Thoracic aorta (tissue), 2 donors: ENCODE data around the gene YEATS2. TPM values are rescaled to one million over a fixed set of nuclear protein-coding genes. Genes with fewer than 3 reads are reported as not detected.

Experiments
- ATAC-seq: fragments of 150-250 bp; one replicate; pipeline ENCODE4 v1.8.0; 2017; ENCODE audit warnings: low read depth; ENCODE audit not compliant: insufficient number of reproducible peaks, low FRiP score
- DNase-seq: peaks from one replicate; pipeline ENCODE4 v3.0.0-alpha.2; 2020; ENCODE audit warnings: low spot score
- H3K27ac ChIP-seq, 2 donors: fragments of 200-600 bp; sonication (generic); 1 replicate in 1 of 2; 2 replicates in 1 of 2; pipeline ENCODE4 v1.5.1; 2016; ENCODE audit warnings: mild to moderate bottlenecking in 2 of 2, moderate library complexity in 2 of 2
- H3K27me3 ChIP-seq: fragments of 200-600 bp; sonication (generic); replicated peaks from 2 replicates; pipeline ENCODE4 v1.6.0; 2016; ENCODE audit warnings: mild to moderate bottlenecking; ENCODE audit not compliant: insufficient read depth
- H3K36me3 ChIP-seq: fragments of 200-600 bp; sonication (generic); one replicate; pipeline ENCODE4 v1.5.1; 2016
- H3K4me1 ChIP-seq, 2 donors: fragments of 200-600 bp; sonication (generic); 1 replicate in 1 of 2; 2 replicates in 1 of 2; pipeline versions ENCODE4 v1.5.1 to v1.6.0; 2016; ENCODE audit warnings: low read depth in 2 of 2, mild to moderate bottlenecking in 1 of 2; ENCODE audit not compliant: control insufficient read depth in 1 of 2
- H3K4me3 ChIP-seq: fragments of 200-600 bp; sonication (generic); 2 replicates; pipeline ENCODE4 v1.5.1; 2016; ENCODE audit warnings: mild to moderate bottlenecking
- H3K9me3 ChIP-seq: fragments of 200-600 bp; sonication (generic); 2 replicates; pipeline ENCODE4 v1.5.1; 2016
- total RNA-seq, 2 donors: library from RNA; depleted of rRNA; stranded (reverse); fragments of >200 nt; gene quantifications; one replicate each; pipeline versions ENCODE4 v1.1.0 to v1.2.3, GENCODE V29; 2016
- TF ChIP-seq, protein P1 (sequence below): fragments of 200-600 bp; sonication (generic); IDR thresholded peaks from one replicate; pipeline ENCODE4 v1.5.1; 2019; ENCODE audit warnings: antibody characterized with exemption

The YEATS2 gene
- total RNA-seq, 2 donors from 2014 or later = 25.3 to 34.2 TPM

- TF ChIP-seq, protein P1, sequence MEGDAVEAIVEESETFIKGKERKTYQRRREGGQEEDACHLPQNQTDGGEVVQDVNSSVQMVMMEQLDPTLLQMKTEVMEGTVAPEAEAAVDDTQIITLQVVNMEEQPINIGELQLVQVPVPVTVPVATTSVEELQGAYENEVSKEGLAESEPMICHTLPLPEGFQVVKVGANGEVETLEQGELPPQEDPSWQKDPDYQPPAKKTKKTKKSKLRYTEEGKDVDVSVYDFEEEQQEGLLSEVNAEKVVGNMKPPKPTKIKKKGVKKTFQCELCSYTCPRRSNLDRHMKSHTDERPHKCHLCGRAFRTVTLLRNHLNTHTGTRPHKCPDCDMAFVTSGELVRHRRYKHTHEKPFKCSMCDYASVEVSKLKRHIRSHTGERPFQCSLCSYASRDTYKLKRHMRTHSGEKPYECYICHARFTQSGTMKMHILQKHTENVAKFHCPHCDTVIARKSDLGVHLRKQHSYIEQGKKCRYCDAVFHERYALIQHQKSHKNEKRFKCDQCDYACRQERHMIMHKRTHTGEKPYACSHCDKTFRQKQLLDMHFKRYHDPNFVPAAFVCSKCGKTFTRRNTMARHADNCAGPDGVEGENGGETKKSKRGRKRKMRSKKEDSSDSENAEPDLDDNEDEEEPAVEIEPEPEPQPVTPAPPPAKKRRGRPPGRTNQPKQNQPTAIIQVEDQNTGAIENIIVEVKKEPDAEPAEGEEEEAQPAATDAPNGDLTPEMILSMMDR = no peak
- DNase-seq = no peak
- no peak for ATAC-seq
- H3K27ac ChIP-seq = no peak overlapping the region
- no peaks in the 10 kb centered on the region for H3K9me3 ChIP-seq
- no peaks in the 10 kb centered on the region for H3K27me3 ChIP-seq
- peaks cover 41% of the 10 kb centered on the region for H3K36me3 ChIP-seq
- no peaks in the 10 kb centered on the region for H3K4me1 ChIP-seq
- no peak overlapping the region for H3K4me3 ChIP-seq
These were observed 100.4 kb downstream of the YEATS2 start for GRCh38 chr3:183797996-183798395.

DNA sequence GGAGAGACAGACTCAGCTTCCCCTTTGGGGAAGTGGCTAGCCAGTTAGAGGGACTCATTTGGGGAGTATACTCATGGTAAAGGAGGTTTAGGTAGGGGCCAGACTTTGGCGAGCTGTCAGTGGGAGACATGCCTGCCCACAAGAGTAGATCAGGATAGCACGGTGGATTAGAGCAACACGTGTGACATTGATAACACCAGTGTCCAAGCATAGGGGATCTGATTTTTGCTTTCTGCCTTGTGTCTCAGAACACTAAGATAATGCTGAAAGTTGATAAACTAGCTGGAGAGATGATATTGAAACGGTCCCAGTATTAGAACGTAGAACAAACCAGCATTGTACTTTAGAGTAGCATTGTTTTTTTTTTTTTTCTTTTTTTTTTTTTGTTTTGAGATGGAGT, 101.9 kb downstream of the YEATS2 start:
- TF ChIP-seq, protein P1 = no peak
- Histone ChIP-seq H3K4me3 (no peak overlapping the region), H3K36me3 (peaks cover 42% of the 10 kb centered on the region), H3K27ac (no peak overlapping the region), H3K9me3 (no peaks in the 10 kb centered on the region), H3K27me3 (no peaks in the 10 kb centered on the region), H3K4me1 (no peaks in the 10 kb centered on the region)
- ATAC-seq (no peak), DNase-seq (no peak)

GRCh38 chr3:183800243-183800863, 102.8 kb downstream of the YEATS2 start:
- Histone ChIP-seq H3K27ac (no peak overlapping the region), H3K4me1 (no peaks in the 10 kb centered on the region), H3K9me3 (no peaks in the 10 kb centered on the region), H3K27me3 (no peaks in the 10 kb centered on the region), H3K36me3 (peaks cover 51% of the 10 kb centered on the region), H3K4me3 (no peak overlapping the region)
- DNase-seq (no peak), ATAC-seq (no peak)
- TF ChIP-seq, protein P1 = no peak

DNA sequence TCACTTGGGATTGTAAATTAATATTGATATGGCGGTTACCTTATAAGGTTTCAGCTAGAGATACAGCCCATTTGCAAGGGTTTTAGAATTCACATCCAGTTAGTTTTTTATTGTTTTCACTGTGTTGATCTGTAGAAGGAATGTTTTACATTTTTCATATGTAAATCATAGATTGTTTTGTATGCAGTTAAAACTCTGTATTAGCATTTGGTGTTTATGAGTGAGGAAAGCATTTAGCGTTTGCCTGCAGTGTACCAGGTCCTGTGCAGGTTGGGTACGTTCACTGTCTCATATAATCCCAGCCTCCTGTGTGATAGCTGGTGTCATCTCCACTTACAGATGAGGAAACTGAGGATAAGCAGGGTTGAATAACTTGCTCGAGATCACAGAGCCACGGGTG, 104.0 kb downstream of the YEATS2 start:
- DNase-seq = no peak
- Histone ChIP-seq H3K9me3 (no peaks in the 10 kb centered on the region), H3K27ac (no peak overlapping the region), H3K4me3 (no peak overlapping the region), H3K4me1 (no peaks in the 10 kb centered on the region), H3K27me3 (no peaks in the 10 kb centered on the region), H3K36me3 (peaks cover 62% of the 10 kb centered on the region)
- TF ChIP-seq, protein P1 = no peak
- no peak for ATAC-seq

- ATAC-seq (no peak), DNase-seq (no peak)
- no peaks in the 10 kb centered on the region for H3K4me1 ChIP-seq
- peaks cover 71% of the 10 kb centered on the region for H3K36me3 ChIP-seq
- no peaks in the 10 kb centered on the region for H3K9me3 ChIP-seq
- TF ChIP-seq, protein P1 = no peak
- no peaks in the 10 kb centered on the region for H3K27me3 ChIP-seq
- H3K4me3 ChIP-seq = no peak overlapping the region
- no peak overlapping the region for H3K27ac ChIP-seq
These were observed 105.4 kb downstream of the YEATS2 start for GRCh38 chr3:183802989-183803388.
